ENCODE measurements around the gene C1QA. TPM values are rescaled to one million over a fixed set of nuclear protein-coding genes. Genes with fewer than 3 reads are reported as not detected.

Gene C1QA
- total RNA-seq, 1 experiment from 2014 or later: not detected

GRCh38 chr1:22591576-22591975 lies 44.9 kb upstream of the C1QA start:
- Histone ChIP-seq H3K4me3 (ENCODE audit: low read depth, low read length, poor library complexity, severe bottlenecking) (no peak overlapping the region), H3K36me3 (ENCODE audit: insufficient read depth, low read length, poor library complexity, severe bottlenecking) (no peaks in the 10 kb centered on the region), H3K9me3 (ENCODE audit: low read depth, low read length, poor library complexity, severe bottlenecking) (no peaks in the 10 kb centered on the region), H3K4me1 (ENCODE audit: insufficient read depth, low read length, poor library complexity, severe bottlenecking) (no peaks in the 10 kb centered on the region), H3K27ac (ENCODE audit: low read depth, low read length, poor library complexity, severe bottlenecking) (no peak overlapping the region), H3K27me3 (replicated peaks; ENCODE audit: insufficient read depth, low read depth, low read length, poor library complexity) (peaks cover 44% of the 10 kb centered on the region)
- no TSS peak for BruUV-seq (replicated peaks)
- ChIA-PET POLR2A (ENCODE audit: low non-redundant PET) (no interaction called here), CTCF (no interaction called here)
- TF ChIP-seq, protein P1, sequence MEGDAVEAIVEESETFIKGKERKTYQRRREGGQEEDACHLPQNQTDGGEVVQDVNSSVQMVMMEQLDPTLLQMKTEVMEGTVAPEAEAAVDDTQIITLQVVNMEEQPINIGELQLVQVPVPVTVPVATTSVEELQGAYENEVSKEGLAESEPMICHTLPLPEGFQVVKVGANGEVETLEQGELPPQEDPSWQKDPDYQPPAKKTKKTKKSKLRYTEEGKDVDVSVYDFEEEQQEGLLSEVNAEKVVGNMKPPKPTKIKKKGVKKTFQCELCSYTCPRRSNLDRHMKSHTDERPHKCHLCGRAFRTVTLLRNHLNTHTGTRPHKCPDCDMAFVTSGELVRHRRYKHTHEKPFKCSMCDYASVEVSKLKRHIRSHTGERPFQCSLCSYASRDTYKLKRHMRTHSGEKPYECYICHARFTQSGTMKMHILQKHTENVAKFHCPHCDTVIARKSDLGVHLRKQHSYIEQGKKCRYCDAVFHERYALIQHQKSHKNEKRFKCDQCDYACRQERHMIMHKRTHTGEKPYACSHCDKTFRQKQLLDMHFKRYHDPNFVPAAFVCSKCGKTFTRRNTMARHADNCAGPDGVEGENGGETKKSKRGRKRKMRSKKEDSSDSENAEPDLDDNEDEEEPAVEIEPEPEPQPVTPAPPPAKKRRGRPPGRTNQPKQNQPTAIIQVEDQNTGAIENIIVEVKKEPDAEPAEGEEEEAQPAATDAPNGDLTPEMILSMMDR (conservative IDR thresholded peaks at IDR 0.05; ENCODE audit: low read depth, low read length): no peak
- no peak for TF ChIP-seq EZH2 (IDR thresholded peaks at IDR 0.05; ENCODE audit: borderline replicate concordance, low read depth, low read length, poor library complexity, severe bottlenecking)
- intact Hi-C loops (cut with micrococcal nuclease; ENCODE audit: unreplicated experiment): no loop called here
- DNase-seq (ENCODE audit: low spot score): no peak

DNA sequence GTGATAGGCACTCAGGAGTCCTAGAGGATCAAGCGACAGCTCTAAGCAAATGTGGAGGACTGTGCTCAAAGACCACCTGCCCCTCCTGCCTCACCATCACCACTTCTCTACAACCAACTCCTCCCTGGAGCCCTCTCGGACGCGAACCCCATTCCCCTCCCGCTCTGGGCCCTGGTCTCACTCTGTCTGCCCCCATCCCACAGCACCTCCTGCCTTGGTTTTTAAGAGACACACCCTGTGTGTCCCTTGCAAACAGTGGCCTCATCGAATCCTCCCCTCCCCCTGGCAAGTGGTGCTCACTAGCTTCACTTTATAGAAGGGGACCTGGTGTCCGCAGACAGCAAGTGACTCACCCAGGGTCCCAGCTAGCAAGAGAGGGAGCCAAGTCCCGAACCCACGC lies 44.4 kb upstream of the C1QA start:
- intact Hi-C loops (cut with micrococcal nuclease; ENCODE audit: unreplicated experiment): no loop called here
- POLR2A ChIA-PET (ENCODE audit: low non-redundant PET): no interaction called here
- TF ChIP-seq, protein P1 (conservative IDR thresholded peaks at IDR 0.05; ENCODE audit: low read depth, low read length): no peak
- no peak for TF ChIP-seq EZH2 (IDR thresholded peaks at IDR 0.05; ENCODE audit: borderline replicate concordance, low read depth, low read length, poor library complexity, severe bottlenecking)
- CTCF ChIA-PET: no interaction called here
- Histone ChIP-seq H3K27me3 (replicated peaks; ENCODE audit: insufficient read depth, low read depth, low read length, poor library complexity) (peaks cover 44% of the 10 kb centered on the region), H3K36me3 (ENCODE audit: insufficient read depth, low read length, poor library complexity, severe bottlenecking) (no peaks in the 10 kb centered on the region), H3K27ac (ENCODE audit: low read depth, low read length, poor library complexity, severe bottlenecking) (no peak overlapping the region), H3K4me1 (ENCODE audit: insufficient read depth, low read length, poor library complexity, severe bottlenecking) (no peaks in the 10 kb centered on the region), H3K4me3 (ENCODE audit: low read depth, low read length, poor library complexity, severe bottlenecking) (no peak overlapping the region), H3K9me3 (ENCODE audit: low read depth, low read length, poor library complexity, severe bottlenecking) (no peaks in the 10 kb centered on the region)
- BruUV-seq (replicated peaks): no TSS peak
- no peak for DNase-seq (ENCODE audit: low spot score)

- POLR2A ChIA-PET (ENCODE audit: low non-redundant PET): interaction anchor here (0.6 kb wide), 1 partner anchor 293 kb away, joined by 5 read pairs; no protein-coding TSS in a partner anchor
- DNase-seq (ENCODE audit: low spot score): no peak
- H3K27ac ChIP-seq (ENCODE audit: low read depth, low read length, poor library complexity, severe bottlenecking): no peak overlapping the region
- BruUV-seq (replicated peaks): no TSS peak
- H3K27me3 ChIP-seq (replicated peaks; ENCODE audit: insufficient read depth, low read depth, low read length, poor library complexity): peaks cover 49% of the 10 kb centered on the region
- no peaks in the 10 kb centered on the region for H3K36me3 ChIP-seq (ENCODE audit: insufficient read depth, low read length, poor library complexity, severe bottlenecking)
- TF ChIP-seq EZH2 (IDR thresholded peaks at IDR 0.05; ENCODE audit: borderline replicate concordance, low read depth, low read length, poor library complexity, severe bottlenecking): no peak
- TF ChIP-seq, protein P1 (conservative IDR thresholded peaks at IDR 0.05; ENCODE audit: low read depth, low read length): no peak
- CTCF ChIA-PET: no interaction called here
- intact Hi-C loops (cut with micrococcal nuclease; ENCODE audit: unreplicated experiment): no loop called here
- no peaks in the 10 kb centered on the region for H3K4me1 ChIP-seq (ENCODE audit: insufficient read depth, low read length, poor library complexity, severe bottlenecking)
- H3K9me3 ChIP-seq (ENCODE audit: low read depth, low read length, poor library complexity, severe bottlenecking): no peaks in the 10 kb centered on the region
- no peak overlapping the region for H3K4me3 ChIP-seq (ENCODE audit: low read depth, low read length, poor library complexity, severe bottlenecking)
Measured at GRCh38 chr1:22592919-22593790, 43.3 kb upstream of the C1QA start.

Data from A673 (cell line).